SK-N-SH treated with all-trans-retinoic acid at 6 μM for 48 hours (cell line): ENCODE results near the gene PHF2.

Experiments used
- ATAC-seq: fragments of 200-7000 bp; cut with Tn5 transposase; 3 replicates; pipeline ENCODE4 v1.9.1; 2020; ENCODE audit warnings: mild to moderate bottlenecking, moderate library complexity
- ARNTL ChIP-seq: fragments of 450-650 bp; formaldehyde crosslinking; IDR thresholded peaks from 2 replicates; pipeline ENCODE4 v1.5.0; 2020; ENCODE audit warnings: low read depth, mild to moderate bottlenecking, moderate library complexity, borderline replicate concordance
- BACH2 ChIP-seq: fragments of 250-450 bp; sonication (Bioruptor Pico); IDR thresholded peaks from 2 replicates; pipeline ENCODE4 v1.9.0; 2021; ENCODE audit warnings: mild to moderate bottlenecking, borderline replicate concordance
- CSDC2 ChIP-seq: fragments of 250-450 bp; sonication (Bioruptor Pico); IDR thresholded peaks from 2 replicates; pipeline ENCODE4 v1.5.0; 2020; ENCODE audit warnings: mild to moderate bottlenecking, moderate library complexity
- CSRNP3 ChIP-seq: fragments of 250-450 bp; sonication (Bioruptor Pico); IDR thresholded peaks from 2 replicates; pipeline ENCODE4 v1.5.1; 2021; ENCODE audit warnings: mild to moderate bottlenecking, moderate library complexity
- ESRRG ChIP-seq: fragments of 250-450 bp; sonication (Bioruptor Pico); IDR thresholded peaks from 2 replicates; pipeline ENCODE4 v1.6.1; 2021; ENCODE audit warnings: mild to moderate bottlenecking
- GLIS3 ChIP-seq: fragments of 250-450 bp; sonication (Bioruptor Pico); IDR thresholded peaks from 2 replicates; pipeline ENCODE4 v1.5.0; 2020; ENCODE audit warnings: mild to moderate bottlenecking, moderate library complexity
- ISL1 ChIP-seq: fragments of 250-450 bp; sonication (Bioruptor Pico); IDR thresholded peaks from 2 replicates; pipeline ENCODE4 v2.1.2; 2022; ENCODE audit warnings: mild to moderate bottlenecking, moderate library complexity
- OSR1 ChIP-seq: fragments of 250-450 bp; sonication (Bioruptor Pico); IDR thresholded peaks from 2 replicates; pipeline ENCODE4 v1.8.0; 2022; ENCODE audit warnings: moderate library complexity, mild to moderate bottlenecking, inconsistent platforms
- POU6F1 ChIP-seq: fragments of 250-450 bp; sonication (Bioruptor Pico); IDR thresholded peaks from 2 replicates; pipeline ENCODE4 v1.8.0; 2021; ENCODE audit warnings: low read depth, mild to moderate bottlenecking, moderate library complexity, borderline replicate concordance
- PPARA ChIP-seq: fragments of 250-450 bp; sonication (Bioruptor Pico); IDR thresholded peaks from 2 replicates; pipeline ENCODE4 v1.5.0; 2020; ENCODE audit warnings: mild to moderate bottlenecking, borderline replicate concordance
- SNAI2 ChIP-seq: fragments of 250-450 bp; sonication (Bioruptor Pico); IDR thresholded peaks from 2 replicates; pipeline ENCODE4 v1.5.0; 2020; ENCODE audit warnings: mild to moderate bottlenecking, moderate library complexity
- TOX ChIP-seq: fragments of 250-450 bp; sonication (Bioruptor Pico); IDR thresholded peaks from 2 replicates; pipeline ENCODE4 v1.8.0; 2021; ENCODE audit warnings: mild to moderate bottlenecking, moderate library complexity, borderline replicate concordance
- TSHZ2 ChIP-seq: fragments of 250-450 bp; sonication (Bioruptor Pico); IDR thresholded peaks from 2 replicates; pipeline ENCODE4 v1.5.0; 2020; ENCODE audit warnings: mild to moderate bottlenecking, moderate library complexity
- ZC3H10 ChIP-seq: fragments of 250-450 bp; sonication (Bioruptor Pico); IDR thresholded peaks from 2 replicates; pipeline ENCODE4 v1.5.1; 2021; ENCODE audit warnings: mild to moderate bottlenecking, moderate library complexity
- ZFP3 ChIP-seq: fragments of 250-450 bp; sonication (Bioruptor Pico); IDR thresholded peaks from 2 replicates; pipeline ENCODE4 v1.5.0; 2020; ENCODE audit warnings: mild to moderate bottlenecking, moderate library complexity
- ZFP30 ChIP-seq: fragments of 450-650 bp; formaldehyde crosslinking; IDR thresholded peaks from 2 replicates; pipeline ENCODE4 v1.5.0; 2022; ENCODE audit warnings: mild to moderate bottlenecking, moderate library complexity
- ZNF565 ChIP-seq: fragments of 450-650 bp; formaldehyde crosslinking; conservative IDR thresholded peaks from 2 replicates; pipeline ENCODE4 v1.5.0; 2020; ENCODE audit warnings: low read depth, mild to moderate bottlenecking, moderate library complexity
- ZNF8 ChIP-seq: fragments of 450-650 bp; formaldehyde crosslinking; IDR thresholded peaks from 2 replicates; pipeline ENCODE4 v1.5.0; 2020; ENCODE audit warnings: mild to moderate bottlenecking, moderate library complexity
- TF ChIP-seq, protein P1 (sequence below): fragments of 250-450 bp; sonication (Bioruptor Pico); IDR thresholded peaks from 2 replicates; pipeline ENCODE4 v1.5.1; 2020; ENCODE audit warnings: low read depth, mild to moderate bottlenecking, moderate library complexity
- TF ChIP-seq, protein P2 (sequence below): fragments of 250-450 bp; sonication (Bioruptor Pico); IDR thresholded peaks from 2 replicates; pipeline ENCODE4 v1.8.0; 2020; ENCODE audit warnings: mild to moderate bottlenecking, moderate library complexity, borderline replicate concordance

Gene PHF2

DNA sequence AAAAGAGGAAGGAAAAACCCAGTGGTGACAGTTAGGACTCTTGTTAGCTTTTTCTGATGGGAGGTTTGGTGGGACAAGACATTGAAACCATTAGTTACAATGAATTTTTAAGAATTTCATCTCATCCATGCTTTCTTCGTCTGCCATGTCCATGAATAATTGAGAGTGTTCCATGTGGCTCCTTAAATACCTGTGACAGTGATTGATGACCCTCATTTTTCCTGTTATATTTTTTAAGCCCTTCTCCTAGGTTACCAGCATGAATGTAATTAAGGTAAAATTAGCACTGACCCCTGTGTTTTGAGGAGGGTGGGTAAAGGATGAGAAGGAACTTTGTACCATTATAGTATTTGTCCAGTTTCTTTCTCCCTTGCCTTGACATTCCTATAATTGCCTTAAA, 23.5 kb upstream of the PHF2 start:
- TF ChIP-seq ARNTL (CRISPR knock-in tag) (no peak), ESRRG (no peak), PPARA (CRISPR knock-in tag) (no peak), ZFP3 (CRISPR knock-in tag) (no peak), CSDC2 (CRISPR knock-in tag) (no peak)
- TF ChIP-seq, all 23 proteins: peak for 0

GRCh38 chr9:93555370-93555769, 21.0 kb upstream of the PHF2 start:
- TF ChIP-seq ZNF8 (CRISPR knock-in tag) (no peak), ZFP3 (CRISPR knock-in tag) (no peak), PPARA (CRISPR knock-in tag) (no peak), POU6F1 (CRISPR knock-in tag) (no peak), SNAI2 (no peak), ISL1 (CRISPR knock-in tag) (no peak), GLIS3 (no peak), CSRNP3 (no peak), CSDC2 (CRISPR knock-in tag) (no peak), ZC3H10 (CRISPR knock-in tag) (no peak), ZNF565 (CRISPR knock-in tag) (no peak), TSHZ2 (no peak), BACH2 (CRISPR knock-in tag) (no peak), OSR1 (CRISPR knock-in tag) (no peak)
- TF ChIP-seq, protein P1, sequence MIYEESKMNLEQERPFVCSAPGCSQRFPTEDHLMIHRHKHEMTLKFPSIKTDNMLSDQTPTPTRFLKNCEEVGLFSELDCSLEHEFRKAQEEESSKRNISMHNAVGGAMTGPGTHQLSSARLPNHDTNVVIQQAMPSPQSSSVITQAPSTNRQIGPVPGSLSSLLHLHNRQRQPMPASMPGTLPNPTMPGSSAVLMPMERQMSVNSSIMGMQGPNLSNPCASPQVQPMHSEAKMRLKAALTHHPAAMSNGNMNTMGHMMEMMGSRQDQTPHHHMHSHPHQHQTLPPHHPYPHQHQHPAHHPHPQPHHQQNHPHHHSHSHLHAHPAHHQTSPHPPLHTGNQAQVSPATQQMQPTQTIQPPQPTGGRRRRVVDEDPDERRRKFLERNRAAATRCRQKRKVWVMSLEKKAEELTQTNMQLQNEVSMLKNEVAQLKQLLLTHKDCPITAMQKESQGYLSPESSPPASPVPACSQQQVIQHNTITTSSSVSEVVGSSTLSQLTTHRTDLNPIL (CRISPR knock-in tag): no peak
- TF ChIP-seq, all 23 proteins: peak for 0
- no peak for ATAC-seq

More for the DNA sequence above, 23.5 kb upstream of the PHF2 start:
- ATAC-seq: no peak

- no peak for TF ChIP-seq ARNTL (CRISPR knock-in tag)
- TF ChIP-seq ESRRG: no peak
- TF ChIP-seq PPARA (CRISPR knock-in tag): no peak
- no peak for TF ChIP-seq BACH2 (CRISPR knock-in tag)
- TF ChIP-seq ZFP30 (CRISPR knock-in tag): no peak
- TF ChIP-seq, protein P2, sequence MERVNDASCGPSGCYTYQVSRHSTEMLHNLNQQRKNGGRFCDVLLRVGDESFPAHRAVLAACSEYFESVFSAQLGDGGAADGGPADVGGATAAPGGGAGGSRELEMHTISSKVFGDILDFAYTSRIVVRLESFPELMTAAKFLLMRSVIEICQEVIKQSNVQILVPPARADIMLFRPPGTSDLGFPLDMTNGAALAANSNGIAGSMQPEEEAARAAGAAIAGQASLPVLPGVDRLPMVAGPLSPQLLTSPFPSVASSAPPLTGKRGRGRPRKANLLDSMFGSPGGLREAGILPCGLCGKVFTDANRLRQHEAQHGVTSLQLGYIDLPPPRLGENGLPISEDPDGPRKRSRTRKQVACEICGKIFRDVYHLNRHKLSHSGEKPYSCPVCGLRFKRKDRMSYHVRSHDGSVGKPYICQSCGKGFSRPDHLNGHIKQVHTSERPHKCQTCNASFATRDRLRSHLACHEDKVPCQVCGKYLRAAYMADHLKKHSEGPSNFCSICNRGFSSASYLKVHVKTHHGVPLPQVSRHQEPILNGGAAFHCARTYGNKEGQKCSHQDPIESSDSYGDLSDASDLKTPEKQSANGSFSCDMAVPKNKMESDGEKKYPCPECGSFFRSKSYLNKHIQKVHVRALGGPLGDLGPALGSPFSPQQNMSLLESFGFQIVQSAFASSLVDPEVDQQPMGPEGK (CRISPR knock-in tag): no peak
- no peak for TF ChIP-seq TOX (CRISPR knock-in tag)
- no peak for TF ChIP-seq CSRNP3
- no peak for ATAC-seq
Observed at GRCh38 chr9:93557366-93558137, 18.8 kb upstream of the PHF2 start.
